ENCODE results near the gene MST1. TPM values are rescaled to one million over a fixed set of nuclear protein-coding genes. Genes with fewer than 3 reads are reported as not detected.

MST1 gene
- 25.7 and 50.7 TPM in 2 replicates for total RNA-seq (ENCODE audit: low replicate concordance)
- long read RNA-seq, partial matches to known transcripts, result 1 of 8 reads
- long read RNA-seq, other reads (novel, unspliced or antisense), result 4 of 8 reads

DNA sequence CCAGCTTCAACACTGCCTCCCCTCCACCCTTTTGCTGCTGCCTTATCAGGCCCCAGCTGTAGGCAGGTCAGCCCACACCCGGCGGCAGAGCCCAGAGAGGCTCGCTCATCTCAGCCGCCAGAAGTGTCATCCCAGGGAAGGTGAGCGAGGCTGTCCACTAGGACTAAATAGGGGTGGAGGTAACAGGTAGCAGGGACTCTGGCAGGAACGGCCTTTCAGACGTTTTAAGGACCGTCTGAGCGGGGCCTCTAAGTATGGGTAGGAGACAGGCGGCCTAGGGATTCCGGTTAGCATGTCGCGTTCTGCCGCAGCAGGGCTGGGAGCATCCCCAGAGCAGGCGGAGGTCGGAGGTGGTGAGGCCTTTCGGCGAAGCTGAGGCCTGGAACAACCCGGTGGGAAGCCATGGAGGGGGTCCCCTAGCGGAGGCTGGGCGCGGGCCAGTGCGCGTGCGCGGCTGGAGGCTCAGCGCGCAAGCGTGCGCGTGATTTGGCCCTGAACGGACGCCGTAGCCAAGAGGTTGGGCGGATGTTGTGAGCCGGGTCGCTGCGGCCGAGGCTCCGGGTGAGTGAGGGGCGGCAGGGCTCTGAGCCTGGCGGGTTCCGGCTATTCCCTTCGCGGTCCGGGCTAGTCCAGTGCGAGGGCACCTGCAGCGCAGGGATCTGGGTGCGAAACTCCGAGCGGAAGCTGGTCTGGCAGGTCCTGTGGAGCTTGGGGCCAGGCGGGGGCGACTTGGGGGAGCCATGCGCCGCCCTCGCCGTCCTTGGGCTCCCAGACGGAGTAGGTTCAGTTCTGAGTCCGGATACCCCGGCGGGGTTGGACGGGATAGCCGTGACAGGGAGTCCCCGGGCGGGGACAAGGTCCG lies at the start of gene MST1, which contains the start of gene RNF123:
TSS of gene MST1 (minus strand) at position 429 of the 862 bp plus-strand sequence. CDS start 783 bp downstream, outside the sequence.
TSS of gene RNF123 (plus strand) at position 512 of the 862 bp plus-strand sequence. CDS start 1,609 bp downstream, outside the sequence.
- peak; percentile 95 for DNase-seq (ENCODE audit: extremely low spot score, unreplicated experiment)
- Mint-ChIP-seq H3K4me1 (ENCODE audit: unreplicated experiment) (peaks cover 11% of the 10 kb centered on the region), H3K27ac (peak within 1 kb of the TSS; percentile 93), H3K9me3 (no peaks in the 10 kb centered on the region), H3K4me3 (peak within 1 kb of the TSS; percentile 96), H3K27me3 (no peaks in the 10 kb centered on the region), H3K36me3 (no peaks in the 10 kb centered on the region)
- TF ChIP-seq, protein P1, sequence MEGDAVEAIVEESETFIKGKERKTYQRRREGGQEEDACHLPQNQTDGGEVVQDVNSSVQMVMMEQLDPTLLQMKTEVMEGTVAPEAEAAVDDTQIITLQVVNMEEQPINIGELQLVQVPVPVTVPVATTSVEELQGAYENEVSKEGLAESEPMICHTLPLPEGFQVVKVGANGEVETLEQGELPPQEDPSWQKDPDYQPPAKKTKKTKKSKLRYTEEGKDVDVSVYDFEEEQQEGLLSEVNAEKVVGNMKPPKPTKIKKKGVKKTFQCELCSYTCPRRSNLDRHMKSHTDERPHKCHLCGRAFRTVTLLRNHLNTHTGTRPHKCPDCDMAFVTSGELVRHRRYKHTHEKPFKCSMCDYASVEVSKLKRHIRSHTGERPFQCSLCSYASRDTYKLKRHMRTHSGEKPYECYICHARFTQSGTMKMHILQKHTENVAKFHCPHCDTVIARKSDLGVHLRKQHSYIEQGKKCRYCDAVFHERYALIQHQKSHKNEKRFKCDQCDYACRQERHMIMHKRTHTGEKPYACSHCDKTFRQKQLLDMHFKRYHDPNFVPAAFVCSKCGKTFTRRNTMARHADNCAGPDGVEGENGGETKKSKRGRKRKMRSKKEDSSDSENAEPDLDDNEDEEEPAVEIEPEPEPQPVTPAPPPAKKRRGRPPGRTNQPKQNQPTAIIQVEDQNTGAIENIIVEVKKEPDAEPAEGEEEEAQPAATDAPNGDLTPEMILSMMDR (conservative IDR thresholded peaks at IDR 0.05), result peak; percentile 60

DNA sequence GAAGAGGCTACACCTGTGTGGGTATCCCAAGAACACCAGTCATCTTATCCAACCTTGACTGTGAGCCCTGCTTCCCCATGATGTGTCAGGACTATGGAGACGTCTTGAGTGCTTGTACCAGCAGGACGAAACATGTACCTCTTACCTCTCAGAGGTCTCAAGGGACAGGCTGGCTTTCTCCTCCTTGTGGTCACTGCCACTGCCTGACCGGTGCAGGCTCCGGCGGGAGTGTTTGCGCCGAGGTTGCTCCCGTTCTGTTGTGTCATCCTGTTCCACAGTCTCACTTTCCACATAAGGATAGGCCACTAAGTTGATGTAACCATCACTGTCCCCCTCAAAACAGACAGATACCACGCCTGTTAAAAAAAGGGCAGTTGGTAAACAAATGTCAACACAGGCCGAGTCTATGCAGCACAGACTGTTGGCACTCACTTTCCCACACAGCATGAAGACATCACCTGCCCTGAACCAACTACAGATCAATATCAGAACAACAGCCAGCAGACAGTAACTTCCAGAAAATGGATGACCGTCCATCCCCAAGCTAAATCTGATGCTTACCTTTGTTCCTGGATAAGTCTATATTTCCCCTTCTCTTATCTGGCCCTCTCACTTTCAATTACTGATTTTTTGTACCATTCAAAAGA lies 48.9 kb upstream of the MST1 start:
- H3K36me3 Mint-ChIP-seq, result peaks cover 30% of the 10 kb centered on the region
- no peaks in the 10 kb centered on the region for H3K4me1 Mint-ChIP-seq (ENCODE audit: unreplicated experiment)

DNA sequence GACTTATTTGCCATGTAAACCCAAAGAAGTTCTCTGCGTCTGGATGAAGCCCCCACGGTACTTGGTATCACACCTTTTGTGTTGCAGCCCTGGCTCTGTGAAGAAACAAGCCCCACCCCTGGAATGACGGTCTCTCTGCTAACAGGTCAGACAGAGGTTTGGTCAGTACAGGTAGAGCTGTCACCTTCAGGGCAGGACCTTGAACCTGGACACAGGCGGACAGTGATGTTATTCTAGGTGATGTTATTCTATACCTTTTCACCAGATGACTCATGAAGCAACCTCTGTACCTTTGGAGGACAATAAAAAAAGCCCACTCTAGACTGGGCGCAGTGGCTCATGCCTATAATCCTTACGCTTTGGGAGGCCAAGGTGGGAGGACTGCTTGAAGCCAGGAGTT lies 45.5 kb upstream of the MST1 start:
- TF ChIP-seq, protein P1 (conservative IDR thresholded peaks at IDR 0.05), result no peak
- no peak for DNase-seq (ENCODE audit: extremely low spot score, unreplicated experiment)
- Mint-ChIP-seq H3K4me3 (no peak overlapping the region), H3K27me3 (no peaks in the 10 kb centered on the region), H3K9me3 (no peaks in the 10 kb centered on the region), H3K4me1 (ENCODE audit: unreplicated experiment) (no peaks in the 10 kb centered on the region), H3K36me3 (peaks cover 35% of the 10 kb centered on the region), H3K27ac (no peak overlapping the region)

More for the DNA sequence above, 48.9 kb upstream of the MST1 start:
- TF ChIP-seq, protein P1 (conservative IDR thresholded peaks at IDR 0.05), result no peak
- no peak for DNase-seq (ENCODE audit: extremely low spot score, unreplicated experiment)
- Mint-ChIP-seq H3K4me3 (no peak overlapping the region), H3K27me3 (no peaks in the 10 kb centered on the region), H3K9me3 (no peaks in the 10 kb centered on the region), H3K27ac (no peak overlapping the region)

DNA sequence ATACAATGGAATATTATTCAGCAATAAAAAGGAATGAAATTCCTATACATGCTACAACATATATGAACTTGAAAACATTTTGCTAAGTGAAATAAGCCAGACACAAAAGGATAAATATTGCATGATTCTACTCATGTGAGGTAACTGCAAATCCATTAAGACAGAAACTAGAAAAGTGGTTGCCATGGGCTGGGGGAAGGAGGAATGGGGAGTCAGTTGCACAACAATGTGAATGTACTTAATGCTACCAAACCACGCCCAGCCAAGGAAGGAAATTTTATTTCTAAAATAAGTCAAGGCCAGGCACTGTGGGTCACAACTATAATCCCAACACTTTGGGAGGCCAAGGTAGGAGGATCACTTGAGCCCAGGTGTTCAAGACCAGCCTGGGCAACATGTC lies 44.3 kb upstream of the MST1 start:
- H3K4me1 Mint-ChIP-seq (ENCODE audit: unreplicated experiment), result no peaks in the 10 kb centered on the region
- no peak overlapping the region for H3K4me3 Mint-ChIP-seq
- H3K27me3 Mint-ChIP-seq, result no peaks in the 10 kb centered on the region
- TF ChIP-seq, protein P1 (conservative IDR thresholded peaks at IDR 0.05), result no peak
- peaks cover 33% of the 10 kb centered on the region for H3K36me3 Mint-ChIP-seq
- DNase-seq (ENCODE audit: extremely low spot score, unreplicated experiment), result no peak
- no peak overlapping the region for H3K27ac Mint-ChIP-seq
- no peaks in the 10 kb centered on the region for H3K9me3 Mint-ChIP-seq

DNA sequence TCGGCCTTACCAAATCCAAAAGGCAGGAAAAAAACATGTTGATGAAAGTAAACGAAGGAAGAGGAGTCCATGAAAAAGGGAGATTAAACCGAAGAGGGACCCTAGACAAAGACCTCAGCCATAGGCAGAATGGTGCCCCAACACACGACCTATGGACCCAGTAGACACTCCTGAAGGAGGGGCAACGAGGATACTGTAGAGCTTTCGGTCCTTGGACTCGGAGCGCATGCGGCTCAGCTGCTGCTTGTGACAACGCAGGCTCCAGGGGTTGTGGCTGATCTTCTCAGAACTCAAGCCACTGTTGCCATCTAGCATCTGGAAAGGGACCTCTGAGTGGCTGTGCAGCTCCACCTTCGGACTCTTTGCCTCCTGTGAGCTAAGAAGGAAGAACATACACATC lies 43.3 kb upstream of the MST1 start:
- Mint-ChIP-seq H3K27ac (no peak overlapping the region), H3K27me3 (no peaks in the 10 kb centered on the region), H3K4me1 (ENCODE audit: unreplicated experiment) (no peaks in the 10 kb centered on the region), H3K9me3 (no peaks in the 10 kb centered on the region), H3K4me3 (no peak overlapping the region), H3K36me3 (peaks cover 26% of the 10 kb centered on the region)
- DNase-seq (ENCODE audit: extremely low spot score, unreplicated experiment), result no peak
- TF ChIP-seq, protein P1 (conservative IDR thresholded peaks at IDR 0.05), result no peak
